Muscle layer of colon (tissue), 2 donors: ENCODE measurements around the gene KCP.

Experiments used
- H3K27ac ChIP-seq: one replicate; pipeline ENCODE4 v1.7.0; 2013; ENCODE audit warnings: low read depth, mild to moderate bottlenecking, low read length, moderate library complexity
- H3K27me3 ChIP-seq, 2 donors: one replicate each; pipeline ENCODE4 v1.7.0; 2013; ENCODE audit warnings: low read length in 2 of 2, mild to moderate bottlenecking in 2 of 2; ENCODE audit not compliant: insufficient read depth in 2 of 2, control insufficient read depth in 1 of 2
- H3K36me3 ChIP-seq: one replicate; pipeline ENCODE4 v1.7.0; 2013; ENCODE audit warnings: mild to moderate bottlenecking, low read length; ENCODE audit not compliant: insufficient read depth
- H3K4me1 ChIP-seq: one replicate; pipeline ENCODE4 v1.7.0; 2013; ENCODE audit warnings: mild to moderate bottlenecking, low read length; ENCODE audit not compliant: insufficient read depth
- H3K4me3 ChIP-seq, 2 donors: one replicate each; pipeline ENCODE4 v1.7.0; 2013; ENCODE audit warnings: low read length in 2 of 2, low read depth in 1 of 2, mild to moderate bottlenecking in 1 of 2, moderate library complexity in 1 of 2
- H3K9ac ChIP-seq: one replicate; pipeline ENCODE4 v1.7.0; 2013; ENCODE audit warnings: low read length
- H3K9me3 ChIP-seq: one replicate; pipeline ENCODE4 v1.7.0; 2013; ENCODE audit warnings: mild to moderate bottlenecking, low read length
- donor health status: abdominal sarcoma.
- donor health status: Adenocarcinoma of cecum.

Gene KCP

GRCh38 chr7:128879461-128879938 lies 31.0 kb downstream of the KCP start:
- Histone ChIP-seq H3K36me3 (no peaks in the 10 kb centered on the region), H3K27ac (no peak overlapping the region), H3K27me3 (no peaks in the 10 kb centered on the region), H3K9ac (no peak overlapping the region), H3K9me3 (no peaks in the 10 kb centered on the region), H3K4me1 (no peaks in the 10 kb centered on the region), H3K4me3 (no peak overlapping the region)

- no peaks in the 10 kb centered on the region for H3K4me1 ChIP-seq
- no peaks in the 10 kb centered on the region for H3K27me3 ChIP-seq
- H3K9ac ChIP-seq = no peak overlapping the region
- no peaks in the 10 kb centered on the region for H3K36me3 ChIP-seq
- H3K9me3 ChIP-seq = no peaks in the 10 kb centered on the region
- no peak overlapping the region for H3K27ac ChIP-seq
- no peak overlapping the region for H3K4me3 ChIP-seq
Measured at GRCh38 chr7:128878226-128879105, 32.0 kb downstream of the KCP start.

GRCh38 chr7:128877756-128878120 lies 32.8 kb downstream of the KCP start:
- Histone ChIP-seq H3K4me3 (no peak overlapping the region), H3K9me3 (no peaks in the 10 kb centered on the region), H3K27ac (no peak overlapping the region), H3K36me3 (no peaks in the 10 kb centered on the region), H3K9ac (no peak overlapping the region), H3K4me1 (no peaks in the 10 kb centered on the region), H3K27me3 (no peaks in the 10 kb centered on the region)

GRCh38 chr7:128876978-128877755 lies 33.3 kb downstream of the KCP start:
- Histone ChIP-seq H3K36me3 (no peaks in the 10 kb centered on the region), H3K27ac (no peak overlapping the region), H3K9me3 (no peaks in the 10 kb centered on the region), H3K4me3 (no peak overlapping the region), H3K4me1 (no peaks in the 10 kb centered on the region), H3K27me3 (no peaks in the 10 kb centered on the region), H3K9ac (no peak overlapping the region)

GRCh38 chr7:128876586-128876977 lies 33.9 kb downstream of the KCP start:
- H3K9ac ChIP-seq = no peak overlapping the region
- no peaks in the 10 kb centered on the region for H3K4me1 ChIP-seq
- H3K36me3 ChIP-seq = no peaks in the 10 kb centered on the region
- H3K4me3 ChIP-seq = no peak overlapping the region
- no peaks in the 10 kb centered on the region for H3K9me3 ChIP-seq
- no peak overlapping the region for H3K27ac ChIP-seq
- no peaks in the 10 kb centered on the region for H3K27me3 ChIP-seq

GRCh38 chr7:128876127-128876526 lies 34.4 kb downstream of the KCP start:
- no peak overlapping the region for H3K4me3 ChIP-seq
- H3K27me3 ChIP-seq = no peaks in the 10 kb centered on the region
- H3K9me3 ChIP-seq = no peaks in the 10 kb centered on the region
- H3K36me3 ChIP-seq = no peaks in the 10 kb centered on the region
- no peak overlapping the region for H3K9ac ChIP-seq
- H3K27ac ChIP-seq = no peak overlapping the region
- H3K4me1 ChIP-seq = no peaks in the 10 kb centered on the region

- Histone ChIP-seq H3K36me3 (no peaks in the 10 kb centered on the region), H3K4me3 (no peak overlapping the region), H3K4me1 (no peaks in the 10 kb centered on the region), H3K27ac (no peak overlapping the region), H3K27me3 (no peaks in the 10 kb centered on the region), H3K9ac (no peak overlapping the region), H3K9me3 (no peaks in the 10 kb centered on the region)
Measured at GRCh38 chr7:128875523-128875948, 35.0 kb downstream of the KCP start.

- Histone ChIP-seq H3K4me1 (no peaks in the 10 kb centered on the region), H3K4me3 (no peak overlapping the region), H3K36me3 (no peaks in the 10 kb centered on the region), H3K9ac (no peak overlapping the region), H3K27me3 (no peaks in the 10 kb centered on the region), H3K27ac (no peak overlapping the region), H3K9me3 (no peaks in the 10 kb centered on the region)
Measured at GRCh38 chr7:128874140-128875031, 36.1 kb downstream of the KCP start.

- Histone ChIP-seq H3K4me1 (peaks cover 8% of the 10 kb centered on the region), H3K9ac (no peak overlapping the region), H3K27me3 (no peaks in the 10 kb centered on the region), H3K27ac (no peak overlapping the region), H3K9me3 (no peaks in the 10 kb centered on the region), H3K36me3 (no peaks in the 10 kb centered on the region), H3K4me3 (no peak overlapping the region)
Measured at GRCh38 chr7:128873234-128873633, 37.3 kb downstream of the KCP start.

- H3K4me1 ChIP-seq = peaks cover 8% of the 10 kb centered on the region
- no peak overlapping the region for H3K27ac ChIP-seq
- H3K36me3 ChIP-seq = no peaks in the 10 kb centered on the region
- no peak overlapping the region for H3K4me3 ChIP-seq
- no peaks in the 10 kb centered on the region for H3K27me3 ChIP-seq
- no peaks in the 10 kb centered on the region for H3K9me3 ChIP-seq
- H3K9ac ChIP-seq = no peak overlapping the region
Measured at GRCh38 chr7:128872394-128872824, 38.1 kb downstream of the KCP start.

- Histone ChIP-seq H3K27ac (no peak overlapping the region), H3K4me3 (no peak overlapping the region), H3K9me3 (no peaks in the 10 kb centered on the region), H3K9ac (no peak overlapping the region), H3K4me1 (peaks cover 8% of the 10 kb centered on the region), H3K27me3 (no peaks in the 10 kb centered on the region), H3K36me3 (no peaks in the 10 kb centered on the region)
Measured at GRCh38 chr7:128871050-128871449, 39.5 kb downstream of the KCP start.
